PFSK-1 (cell line): ENCODE data around the gene DAPK1.

Source experiments
- POLR2AphosphoS5 ChIP-seq: IDR thresholded peaks from 2 replicates; pipeline ENCODE4 v1.6.1; 2012; ENCODE audit warnings: low read depth, mild to moderate bottlenecking, control low read depth, low read length, moderate library complexity
- SIN3A ChIP-seq: IDR thresholded peaks from 2 replicates; pipeline ENCODE4 v1.6.1; 2012; ENCODE audit warnings: mild to moderate bottlenecking, low read length, moderate library complexity, borderline replicate concordance; ENCODE audit not compliant: insufficient read depth
- TAF1 ChIP-seq: IDR thresholded peaks from 2 replicates; pipeline ENCODE4 v1.6.1; 2012; ENCODE audit warnings: low read length, control low read depth, borderline replicate concordance; ENCODE audit not compliant: insufficient read depth

GRCh38 chr9:87527211-87527916 lies 29.7 kb downstream of the DAPK1 start:
- TF ChIP-seq POLR2AphosphoS5 (no peak), TAF1 (no peak), SIN3A (no peak)
